Fibroblast of lung (primary cell): ENCODE measurements around the gene RTKN. TPM values are rescaled to one million over a fixed set of nuclear protein-coding genes. Genes with fewer than 3 reads are reported as not detected.

Source experiments
- DNase-seq, 2 donors: peaks; one replicate each; pipeline versions ENCODE4 v3.0.0 to v3.0.0-alpha.2; 2010; ENCODE audit warnings: low read depth in 2 of 2
- H2AFZ ChIP-seq: 2 replicates; pipeline ENCODE4 v1.5.1; 2012; ENCODE audit warnings: low read length, control low read depth, inconsistent platforms
- H3K27ac ChIP-seq: 2 replicates; pipeline ENCODE4 v1.5.1; 2011; ENCODE audit warnings: low read length, control low read depth; ENCODE audit not compliant: insufficient read depth
- H3K27me3 ChIP-seq: 2 replicates; pipeline ENCODE4 v1.5.1; 2011; ENCODE audit warnings: mild to moderate bottlenecking, low read length; ENCODE audit not compliant: control insufficient read depth, insufficient read depth
- H3K36me3 ChIP-seq: 2 replicates; pipeline ENCODE4 v1.5.1; 2011; ENCODE audit warnings: low read length; ENCODE audit not compliant: control insufficient read depth, insufficient read depth
- H3K4me1 ChIP-seq: 2 replicates; pipeline ENCODE4 v1.5.1; 2011; ENCODE audit warnings: low read length; ENCODE audit not compliant: control insufficient read depth, insufficient read depth; ENCODE audit errors: extremely low read depth
- H3K4me2 ChIP-seq: 2 replicates; pipeline ENCODE4 v1.5.1; 2011; ENCODE audit warnings: low read length, control low read depth; ENCODE audit not compliant: insufficient read depth; ENCODE audit errors: extremely low read depth
- H3K4me3 ChIP-seq, 4 experiments: fragments of 200-600 bp in 1 of 4; sonication (generic) in 1 of 4; replicated peaks in 1 of 4; 2 replicates each; pipeline ENCODE4 v1.5.1; 2011 to 2016; ENCODE audit warnings: low read length in 4 of 4, low read depth in 3 of 4, mild to moderate bottlenecking in 3 of 4, control low read depth in 2 of 4, inconsistent platforms in 1 of 4, mixed read lengths in 1 of 4; ENCODE audit not compliant: insufficient read depth in 1 of 4; ENCODE audit errors: control extremely low read depth in 1 of 4
- H3K79me2 ChIP-seq: 2 replicates; pipeline ENCODE4 v1.5.1; 2012; ENCODE audit warnings: mild to moderate bottlenecking, low read length, inconsistent platforms; ENCODE audit not compliant: control insufficient read depth, insufficient read depth
- H3K9ac ChIP-seq: 2 replicates; pipeline ENCODE4 v1.5.1; 2011; ENCODE audit warnings: mild to moderate bottlenecking, low read length, control low read depth; ENCODE audit not compliant: insufficient read depth
- H3K9me3 ChIP-seq: 2 replicates; pipeline ENCODE4 v1.5.1; 2012; ENCODE audit warnings: low read depth, low read length; ENCODE audit not compliant: control insufficient read depth, insufficient read depth
- H4K20me1 ChIP-seq: 2 replicates; pipeline ENCODE4 v1.5.1; 2011; ENCODE audit warnings: low read length; ENCODE audit not compliant: control insufficient read depth, insufficient read depth; ENCODE audit errors: extremely low read depth
- EZH2 ChIP-seq: IDR thresholded peaks from 2 replicates; pipeline ENCODE4 v1.5.1; 2012; ENCODE audit warnings: low read length, control low read depth, mild to moderate bottlenecking; ENCODE audit errors: missing control alignments
- polyA plus RNA-seq, 2 donors: library from polyadenylated mRNA; depleted of rRNA in 1 of 2; stranded (reverse) in 1 of 2; unstranded in 1 of 2; fragments of >200 nt; gene quantifications; 2 replicates each; pipeline ENCODE4 v1.2.1, GENCODE V29; 2011 to 2012; ENCODE audit warnings: missing spikeins in 1 of 2
- total RNA-seq: library from RNA; depleted of rRNA; stranded (reverse); fragments of >200 nt; gene quantifications from 2 replicates; pipeline ENCODE4 v1.2.1, GENCODE V29; 2014
- TF ChIP-seq, protein P1 (sequence below), 2 donors: IDR thresholded peaks in 1 of 2; conservative IDR thresholded peaks in 1 of 2; 1 replicate in 1 of 2; 2 replicates in 1 of 2; pipeline ENCODE4 v1.5.1; 2011 to 2012; ENCODE audit warnings: low read length in 2 of 2, control low read depth in 1 of 2, inconsistent platforms in 1 of 2, low read depth in 1 of 2, mild to moderate bottlenecking in 1 of 2

RTKN gene
- total and polyA plus RNA-seq, 2 donors (not counting 1 experiment from before 2014, with no cell fraction given): 8.3 to 16.0 TPM

DNA sequence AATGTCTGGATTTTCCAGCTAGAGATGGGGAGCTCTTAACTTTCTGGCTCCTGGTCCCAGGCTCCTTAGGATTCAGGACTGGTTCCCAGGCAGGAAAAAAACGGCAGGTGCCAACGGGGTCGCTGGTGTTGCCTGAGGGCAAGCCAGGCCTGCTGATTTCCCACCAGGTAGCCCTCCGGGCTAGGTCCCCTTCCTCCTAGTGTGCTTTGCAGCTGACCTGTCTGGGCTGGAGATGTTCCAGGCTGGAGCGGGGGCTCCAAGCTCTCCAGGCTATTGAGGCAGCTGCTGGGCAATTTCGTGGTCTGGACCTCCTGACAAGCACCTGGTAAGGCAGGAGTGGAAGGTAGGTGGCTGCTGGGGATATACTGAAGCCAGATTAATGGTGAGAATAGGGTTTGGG, 32.7 kb upstream of the RTKN start:
- no peak overlapping the region for H3K4me2 ChIP-seq
- H4K20me1 ChIP-seq: no peaks in the 10 kb centered on the region
- H2AFZ ChIP-seq: no peak overlapping the region
- no peaks in the 10 kb centered on the region for H3K9me3 ChIP-seq
- H3K9ac ChIP-seq: no peak overlapping the region
- no peak overlapping the region for H3K4me3 ChIP-seq
- H3K27ac ChIP-seq: no peak overlapping the region
- no peak for TF ChIP-seq EZH2
- TF ChIP-seq, protein P1, sequence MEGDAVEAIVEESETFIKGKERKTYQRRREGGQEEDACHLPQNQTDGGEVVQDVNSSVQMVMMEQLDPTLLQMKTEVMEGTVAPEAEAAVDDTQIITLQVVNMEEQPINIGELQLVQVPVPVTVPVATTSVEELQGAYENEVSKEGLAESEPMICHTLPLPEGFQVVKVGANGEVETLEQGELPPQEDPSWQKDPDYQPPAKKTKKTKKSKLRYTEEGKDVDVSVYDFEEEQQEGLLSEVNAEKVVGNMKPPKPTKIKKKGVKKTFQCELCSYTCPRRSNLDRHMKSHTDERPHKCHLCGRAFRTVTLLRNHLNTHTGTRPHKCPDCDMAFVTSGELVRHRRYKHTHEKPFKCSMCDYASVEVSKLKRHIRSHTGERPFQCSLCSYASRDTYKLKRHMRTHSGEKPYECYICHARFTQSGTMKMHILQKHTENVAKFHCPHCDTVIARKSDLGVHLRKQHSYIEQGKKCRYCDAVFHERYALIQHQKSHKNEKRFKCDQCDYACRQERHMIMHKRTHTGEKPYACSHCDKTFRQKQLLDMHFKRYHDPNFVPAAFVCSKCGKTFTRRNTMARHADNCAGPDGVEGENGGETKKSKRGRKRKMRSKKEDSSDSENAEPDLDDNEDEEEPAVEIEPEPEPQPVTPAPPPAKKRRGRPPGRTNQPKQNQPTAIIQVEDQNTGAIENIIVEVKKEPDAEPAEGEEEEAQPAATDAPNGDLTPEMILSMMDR (conservative IDR thresholded peaks at IDR 0.05 in 1 of 2, IDR thresholded peaks at IDR 0.05 in 1 of 2; ENCODE audit: low read depth in 1 of 2, low read length in 2 of 2): no peak
- H3K79me2 ChIP-seq: no peaks in the 10 kb centered on the region
- H3K4me1 ChIP-seq: peaks cover 2% of the 10 kb centered on the region
- H3K27me3 ChIP-seq: no peaks in the 10 kb centered on the region
- DNase-seq: no peak
- H3K36me3 ChIP-seq: peaks cover 10% of the 10 kb centered on the region

DNA sequence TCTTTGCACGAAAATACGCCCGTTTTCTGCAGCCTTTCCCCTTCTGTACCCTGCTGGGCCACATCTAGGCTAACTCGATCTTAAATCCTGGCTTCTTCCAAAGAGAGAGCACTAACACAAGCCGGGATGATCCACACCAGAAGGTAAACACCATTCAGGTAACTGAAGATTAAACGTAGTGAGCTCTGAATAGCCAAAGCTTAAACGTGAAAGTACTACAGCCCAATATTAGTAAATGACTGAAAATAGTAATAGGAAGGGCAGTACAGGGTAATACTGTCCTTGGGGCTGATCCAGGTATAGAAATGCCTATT, 31.2 kb upstream of the RTKN start:
- Histone ChIP-seq H2AFZ (peak overlapping the region; percentile 89), H3K27me3 (no peaks in the 10 kb centered on the region), H3K4me3 (peak overlapping the region; percentile 42 to 89 (median 66)), H3K9ac (peak overlapping the region; percentile 76), H3K36me3 (peaks cover 10% of the 10 kb centered on the region), H3K79me2 (no peaks in the 10 kb centered on the region), H3K4me1 (peaks cover 2% of the 10 kb centered on the region), H3K9me3 (no peaks in the 10 kb centered on the region), H3K4me2 (peak overlapping the region; percentile 92), H4K20me1 (no peaks in the 10 kb centered on the region), H3K27ac (peak overlapping the region; percentile 71)
- DNase-seq: no peak
- TF ChIP-seq, protein P1 (conservative IDR thresholded peaks at IDR 0.05 in 1 of 2, IDR thresholded peaks at IDR 0.05 in 1 of 2; ENCODE audit: low read depth in 1 of 2, low read length in 2 of 2): no peak
- no peak for TF ChIP-seq EZH2

DNA sequence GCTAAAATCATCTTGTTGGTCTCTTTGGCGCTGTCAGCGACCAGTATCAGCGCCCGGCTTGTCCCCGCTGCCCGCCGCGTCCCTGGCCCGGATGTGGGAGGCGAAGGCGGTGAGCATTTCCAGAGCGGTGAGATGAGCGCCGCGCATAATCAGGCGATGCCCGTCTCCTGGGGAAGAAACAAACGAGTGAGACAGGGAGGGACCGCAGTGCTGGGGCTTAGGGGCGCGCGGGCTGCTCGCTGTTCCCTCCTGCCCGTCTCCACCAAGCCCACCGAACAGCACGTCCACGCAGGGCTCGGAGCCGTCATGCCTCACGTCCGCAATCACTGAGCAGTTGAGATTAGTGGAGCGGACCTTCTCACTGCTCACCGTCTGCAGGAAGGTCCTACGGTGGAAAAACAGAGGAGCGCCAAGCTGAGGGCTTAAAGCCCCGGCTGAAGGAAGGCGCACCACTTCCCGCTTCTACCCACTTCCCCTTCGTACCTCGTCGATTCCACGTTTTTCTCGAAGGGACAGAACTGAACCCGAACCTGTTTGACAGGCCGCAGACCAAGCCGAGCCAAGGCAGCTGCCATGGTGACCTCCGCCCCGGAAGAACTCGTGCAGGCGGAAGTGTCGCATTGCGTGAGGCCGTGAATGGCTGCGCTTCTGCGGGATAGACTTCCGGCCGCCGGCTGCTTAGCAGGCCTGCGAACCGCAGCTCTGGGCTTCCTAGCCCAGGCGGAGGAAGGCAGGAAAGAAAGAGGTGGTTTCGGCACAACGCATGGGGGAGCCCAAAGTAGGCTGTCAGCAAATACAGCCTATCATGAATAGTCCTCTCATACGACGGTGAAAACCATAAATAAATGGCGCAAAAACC, 30.6 kb upstream of the RTKN start, which contains the start of gene MRPL53:
Gene MRPL53 (minus strand): TSS at position 595 of the 859 bp plus-strand sequence. CDS start 20 bp downstream, at position 575.
- H3K9ac ChIP-seq: peak within 1 kb of the TSS; percentile 76
- H3K4me1 ChIP-seq: peaks cover 2% of the 10 kb centered on the region
- peak; percentile 94 to 95 for DNase-seq
- no peaks in the 10 kb centered on the region for H3K79me2 ChIP-seq
- H2AFZ ChIP-seq: peak within 1 kb of the TSS; percentile 89
- H3K4me3 ChIP-seq: peak within 1 kb of the TSS; percentile 42 to 89 (median 66)
- no peaks in the 10 kb centered on the region for H3K9me3 ChIP-seq
- peak within 1 kb of the TSS; percentile 92 for H3K4me2 ChIP-seq
- no peaks in the 10 kb centered on the region for H3K27me3 ChIP-seq
- no peak for TF ChIP-seq EZH2
- TF ChIP-seq, protein P1 (conservative IDR thresholded peaks at IDR 0.05 in 1 of 2, IDR thresholded peaks at IDR 0.05 in 1 of 2; ENCODE audit: low read depth in 1 of 2, low read length in 2 of 2): no peak
- peak within 1 kb of the TSS; percentile 71 for H3K27ac ChIP-seq
- no peaks in the 10 kb centered on the region for H4K20me1 ChIP-seq
- H3K36me3 ChIP-seq: peaks cover 10% of the 10 kb centered on the region
